CD4-positive, alpha-beta memory T cell (primary cell): ENCODE results near the gene TMEM259. TPM values are rescaled to one million over a fixed set of nuclear protein-coding genes. Genes with fewer than 3 reads are reported as not detected.

ENCODE experiments used
- CTCF ChIA-PET: fragments of 350-600 bp; sonication (Branson Sonifier 250); formaldehyde crosslinking; loops from one replicate; lab custom pipeline; 2021; ENCODE audit warnings: inconsistent platforms; ENCODE audit not compliant: partially characterized antibody; lab: Charles Lee
- POLR2A ChIA-PET: fragments of 350-600 bp; sonication (Branson Sonifier 250); formaldehyde crosslinking; loops from one replicate; lab custom pipeline; 2021; ENCODE audit not compliant: partially characterized antibody; lab: Charles Lee
- DNase-seq, 5 donors: peaks; one replicate each; pipeline versions ENCODE4 v3.0.0 to v3.0.0-alpha.2; 2020 to 2022; ENCODE audit warnings: mixed read lengths in 1 of 5
- H3K27ac ChIP-seq: one replicate; pipeline ENCODE4 v1.7.0; 2013; ENCODE audit warnings: low read depth, low read length
- H3K27me3 ChIP-seq: 2 replicates; pipeline ENCODE4 v1.7.0; 2013; ENCODE audit warnings: mild to moderate bottlenecking, low read length, moderate library complexity; ENCODE audit not compliant: insufficient read depth
- H3K36me3 ChIP-seq: 2 replicates; pipeline ENCODE4 v1.7.0; 2013; ENCODE audit warnings: mild to moderate bottlenecking, low read length, moderate library complexity; ENCODE audit not compliant: insufficient read depth
- H3K4me1 ChIP-seq: 2 replicates; pipeline ENCODE4 v1.7.0; 2013; ENCODE audit warnings: mild to moderate bottlenecking, low read length, moderate library complexity; ENCODE audit not compliant: insufficient read depth
- H3K4me3 ChIP-seq, 2 donors: one replicate each; pipeline ENCODE4 v1.7.0; 2013; ENCODE audit warnings: low read length in 2 of 2, mild to moderate bottlenecking in 1 of 2
- H3K9me3 ChIP-seq, 2 donors: one replicate each; pipeline ENCODE4 v1.7.0; 2013; ENCODE audit warnings: low read length in 2 of 2, control low read depth in 1 of 2; ENCODE audit not compliant: control insufficient read depth in 1 of 2
- H3K27ac Mint-ChIP-seq, 7 donors: one replicate each; pipeline ENCODE4 v1.8.0; 2020 to 2021; ENCODE audit warnings: mixed read lengths in 7 of 7, mild to moderate bottlenecking in 6 of 7, inconsistent platforms in 3 of 7, moderate library complexity in 3 of 7
- H3K27me3 Mint-ChIP-seq, 2 donors: one replicate each; pipeline ENCODE4 v1.8.0; 2020 to 2021; ENCODE audit warnings: mixed read lengths in 2 of 2
- H3K36me3 Mint-ChIP-seq, 2 donors: one replicate each; pipeline ENCODE4 v1.8.0; 2020 to 2021; ENCODE audit warnings: mixed read lengths in 2 of 2, inconsistent platforms in 1 of 2, mild to moderate bottlenecking in 1 of 2
- H3K4me1 Mint-ChIP-seq, 4 donors: one replicate each; pipeline ENCODE4 v1.8.0; 2020 to 2021; ENCODE audit warnings: mixed read lengths in 4 of 4, mild to moderate bottlenecking in 1 of 4
- H3K4me3 Mint-ChIP-seq, 8 donors: one replicate each; pipeline ENCODE4 v1.8.0; 2020 to 2021; ENCODE audit warnings: mixed read lengths in 8 of 8, mild to moderate bottlenecking in 7 of 8, moderate library complexity in 6 of 8, inconsistent platforms in 3 of 8
- H3K9me3 Mint-ChIP-seq, 8 donors: one replicate each; pipeline ENCODE4 v1.8.0; 2020 to 2021; ENCODE audit warnings: mixed read lengths in 8 of 8, mild to moderate bottlenecking in 5 of 8, inconsistent platforms in 3 of 8, moderate library complexity in 1 of 8
- intact Hi-C: fragments of 100-400 bp; cut with micrococcal nuclease; formaldehyde crosslinking; loops from one replicate; pipeline ENCODE4 v1.15.1; 2023
- polyA plus RNA-seq, 2 donors: library from polyadenylated mRNA; unstranded; fragments of 300-500 nt; fragmentation: Illumina TruSeq; gene quantifications; one replicate each; pipeline ENCODE4 v1.2.3, GENCODE V29; 2021
- total RNA-seq, 2 experiments: library from RNA; stranded (reverse); gene quantifications; one replicate each; pipeline ENCODE4 v1.2.3, GENCODE V29; 2021

TMEM259 gene
- total and polyA plus RNA-seq, 4 experiments from 2014 or later = 40.5 to 329 (median 196) TPM

GRCh38 chr19:1063030-1063908 lies 42.3 kb upstream of the TMEM259 start:
- Mint-ChIP-seq H3K27ac (peak overlapping the region; percentile 13 to 95 (median 74)), H3K36me3 (peaks cover 0 to 4% of the 10 kb centered on the region in 2 donors), H3K4me3 (peak overlapping the region in 2 of 8 donors; percentile 22 to 48), H3K27me3 (no peaks in the 10 kb centered on the region), H3K9me3 (peaks cover 0 to 2% (median 0%) of the 10 kb centered on the region in 8 donors), H3K4me1 (peaks cover 14 to 43% (median 29%) of the 10 kb centered on the region in 4 donors)
- CTCF ChIA-PET = interaction anchor here (5.7 kb wide), 1 partner anchor 19 kb away, joined by 219 read pairs; no protein-coding TSS in a partner anchor
- H3K36me3 ChIP-seq = peaks cover 6% of the 10 kb centered on the region
- H3K9me3 ChIP-seq = no peaks in the 10 kb centered on the region
- H3K4me3 ChIP-seq = no peak overlapping the region
- POLR2A ChIA-PET = interaction anchor here (32.9 to 57.1 kb wide), 3 partner anchors 0 to 40 kb away, joined by 1029 to 3893 read pairs (median 3893); partner anchors contain the start of genes ABCA7, ARHGAP45, CNN2 and GPX4
- peaks cover 37% of the 10 kb centered on the region for H3K4me1 ChIP-seq
- no peaks in the 10 kb centered on the region for H3K27me3 ChIP-seq
- H3K27ac ChIP-seq = no peak overlapping the region
- peak; percentile 61 to 88 (median 68) for DNase-seq
- intact Hi-C loops = no loop called here

- H3K9me3 ChIP-seq = no peaks in the 10 kb centered on the region
- H3K27ac Mint-ChIP-seq = peak overlapping the region in 5 of 7 donors; percentile 13 to 95 (median 42)
- peaks cover 44% of the 10 kb centered on the region for H3K4me1 ChIP-seq
Measured at GRCh38 chr19:1062387-1063029, 41.6 kb upstream of the TMEM259 start.

DNA sequence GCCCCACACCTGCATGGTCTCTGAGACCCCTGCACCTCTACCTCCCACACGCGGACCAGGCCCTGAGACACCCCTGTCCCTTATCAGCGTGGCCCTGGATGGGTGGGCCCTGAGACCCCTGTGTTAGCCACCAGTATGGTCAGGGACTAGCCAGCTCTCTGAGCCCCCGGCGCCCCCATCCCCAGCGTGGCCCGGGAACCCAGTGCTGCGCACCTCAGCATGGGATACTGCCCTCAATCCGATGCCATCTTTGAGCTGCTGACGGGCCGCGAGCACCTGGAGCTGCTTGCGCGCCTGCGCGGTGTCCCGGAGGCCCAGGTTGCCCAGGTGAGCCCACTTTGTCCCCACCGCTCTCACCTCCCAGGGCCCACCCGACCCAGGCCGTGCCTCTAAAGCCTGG lies 41.1 kb upstream of the TMEM259 start:
- H3K27ac Mint-ChIP-seq = peak overlapping the region in 2 of 7 donors; percentile 31 to 59
- Histone ChIP-seq H3K27me3 (no peaks in the 10 kb centered on the region), H3K36me3 (peaks cover 7% of the 10 kb centered on the region), H3K4me3 (no peak overlapping the region), H3K9me3 (no peaks in the 10 kb centered on the region), H3K4me1 (peaks cover 50% of the 10 kb centered on the region), H3K27ac (no peak overlapping the region)
- DNase-seq = no peak
- peaks cover 5 to 14% of the 10 kb centered on the region in 2 donors for H3K36me3 Mint-ChIP-seq
- intact Hi-C loops = no loop called here
- H3K4me3 Mint-ChIP-seq = no peak overlapping the region
- POLR2A ChIA-PET = interaction anchor here (1.6 to 57.1 kb wide), 4 partner anchors 1 to 39 kb away, joined by 6 to 3893 read pairs (median 2461); partner anchors contain the start of genes ABCA7, ARHGAP45, CNN2 and GPX4
- peaks cover 0 to 2% (median 0%) of the 10 kb centered on the region in 8 donors for H3K9me3 Mint-ChIP-seq
- H3K27me3 Mint-ChIP-seq = no peaks in the 10 kb centered on the region
- CTCF ChIA-PET = no interaction called here
- H3K4me1 Mint-ChIP-seq = peaks cover 26 to 53% (median 40%) of the 10 kb centered on the region in 4 donors

More at GRCh38 chr19:1062387-1063029, 41.6 kb upstream of the TMEM259 start:
- Histone ChIP-seq H3K4me3 (no peak overlapping the region), H3K27ac (no peak overlapping the region), H3K36me3 (peaks cover 7% of the 10 kb centered on the region), H3K27me3 (no peaks in the 10 kb centered on the region)
- CTCF ChIA-PET = no interaction called here
- H3K27me3 Mint-ChIP-seq = no peaks in the 10 kb centered on the region
- DNase-seq = no peak
- peaks cover 0 to 2% (median 0%) of the 10 kb centered on the region in 8 donors for H3K9me3 Mint-ChIP-seq
- H3K36me3 Mint-ChIP-seq = peaks cover 0 to 9% of the 10 kb centered on the region in 2 donors
- H3K4me1 Mint-ChIP-seq = peaks cover 21 to 48% (median 35%) of the 10 kb centered on the region in 4 donors
- H3K4me3 Mint-ChIP-seq = no peak overlapping the region
- POLR2A ChIA-PET = interaction anchor here (32.9 to 57.1 kb wide), 3 partner anchors 1 to 39 kb away, joined by 1029 to 3893 read pairs (median 3893); partner anchors contain the start of genes ABCA7, ARHGAP45, CNN2 and GPX4
- intact Hi-C loops = no loop called here

DNA sequence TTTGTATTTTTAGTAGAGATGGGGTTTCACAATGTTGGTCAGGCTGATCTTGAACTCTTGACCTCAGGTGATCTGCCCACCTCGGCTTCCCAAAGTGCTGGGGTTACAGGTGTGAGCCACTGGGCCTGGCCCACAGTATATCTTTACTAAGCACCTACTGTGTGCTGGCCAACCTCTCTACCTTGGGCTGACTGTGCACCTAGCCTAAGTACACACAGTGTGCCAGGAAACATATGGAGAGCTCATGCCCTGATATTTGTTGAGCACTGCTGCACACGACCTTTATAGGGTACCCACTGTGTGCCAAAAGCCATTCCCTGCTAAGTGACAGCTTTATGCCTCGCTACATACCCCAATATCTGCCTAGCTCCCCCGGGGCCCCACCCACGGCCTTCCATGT lies 39.8 kb upstream of the TMEM259 start:
- ChIA-PET CTCF (no interaction called here), POLR2A (interaction anchor here (0.7 to 57.1 kb wide), 4 partner anchors 17 to 37 kb away, joined by 4 to 3893 read pairs (median 518); partner anchors contain the start of genes ABCA7, ARHGAP45, CNN2 and GPX4)
- Histone ChIP-seq H3K4me1 (peaks cover 42% of the 10 kb centered on the region), H3K27ac (no peak overlapping the region), H3K27me3 (no peaks in the 10 kb centered on the region), H3K9me3 (no peaks in the 10 kb centered on the region), H3K36me3 (peaks cover 10% of the 10 kb centered on the region), H3K4me3 (no peak overlapping the region)
- peaks cover 7 to 23% of the 10 kb centered on the region in 2 donors for H3K36me3 Mint-ChIP-seq
- H3K27ac Mint-ChIP-seq = no peak overlapping the region
- no peak overlapping the region for H3K4me3 Mint-ChIP-seq
- H3K27me3 Mint-ChIP-seq = no peaks in the 10 kb centered on the region
- DNase-seq = no peak
- peaks cover 0 to 4% (median 0%) of the 10 kb centered on the region in 8 donors for H3K9me3 Mint-ChIP-seq
- intact Hi-C loops = no loop called here
- peaks cover 29 to 50% (median 40%) of the 10 kb centered on the region in 4 donors for H3K4me1 Mint-ChIP-seq

DNA sequence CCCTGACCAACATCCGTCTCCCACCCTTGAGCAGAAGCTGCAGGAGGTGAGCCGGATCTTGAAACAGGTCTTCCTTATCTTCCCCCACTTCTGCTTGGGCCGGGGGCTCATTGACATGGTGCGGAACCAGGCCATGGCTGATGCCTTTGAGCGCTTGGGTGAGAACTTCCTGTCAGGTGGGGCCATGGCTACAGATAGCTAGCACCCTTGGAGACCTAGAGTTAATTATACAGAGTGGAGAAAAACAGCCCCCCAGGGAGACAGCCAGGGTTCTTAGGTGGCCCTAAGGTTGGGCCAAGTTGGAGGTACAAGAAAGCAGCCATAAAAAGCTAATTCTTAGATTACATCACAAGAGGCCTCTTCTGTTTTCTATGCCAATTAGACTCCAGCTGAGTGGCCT lies 37.2 kb upstream of the TMEM259 start:
- DNase-seq = no peak
- Histone ChIP-seq H3K4me3 (no peak overlapping the region), H3K9me3 (no peaks in the 10 kb centered on the region), H3K27ac (no peak overlapping the region), H3K4me1 (peaks cover 23% of the 10 kb centered on the region), H3K36me3 (peaks cover 21% of the 10 kb centered on the region), H3K27me3 (no peaks in the 10 kb centered on the region)
- H3K4me3 Mint-ChIP-seq = peak overlapping the region in 5 of 8 donors; percentile 4 to 72 (median 35)
- H3K27me3 Mint-ChIP-seq = no peaks in the 10 kb centered on the region
- peaks cover 15 to 28% (median 24%) of the 10 kb centered on the region in 4 donors for H3K4me1 Mint-ChIP-seq
- H3K36me3 Mint-ChIP-seq = peaks cover 7 to 35% of the 10 kb centered on the region in 2 donors
- ChIA-PET CTCF (interaction anchor here (0.7 to 2.7 kb wide), 15 partner anchors 9 to 136 kb away, joined by 3 to 25 read pairs (median 4); partner anchors contain the start of genes ABCA7 and ARHGAP45), POLR2A (interaction anchor here (0.7 to 57.1 kb wide), 10 partner anchors 10 to 183 kb away, joined by 3 to 3893 read pairs (median 7); partner anchors contain the start of genes ABCA7, ARHGAP45, ATP5F1D and CNN2)
- H3K27ac Mint-ChIP-seq = peak overlapping the region; percentile 22 to 97 (median 77)
- intact Hi-C loops = no loop called here
- peaks cover 0 to 4% (median 0%) of the 10 kb centered on the region in 8 donors for H3K9me3 Mint-ChIP-seq

GRCh38 chr19:1057176-1057855 lies 36.4 kb upstream of the TMEM259 start:
- peak in 4 of 5 donors; percentile 59 to 63 (median 62) for DNase-seq
- peaks cover 7 to 41% of the 10 kb centered on the region in 2 donors for H3K36me3 Mint-ChIP-seq
- H3K4me1 Mint-ChIP-seq = peaks cover 16 to 31% (median 26%) of the 10 kb centered on the region in 4 donors
- peaks cover 23% of the 10 kb centered on the region for H3K4me1 ChIP-seq
- no peaks in the 10 kb centered on the region for H3K27me3 Mint-ChIP-seq
- H3K9me3 Mint-ChIP-seq = peaks cover 0 to 4% (median 0%) of the 10 kb centered on the region in 8 donors
- H3K27ac ChIP-seq = no peak overlapping the region
- peak overlapping the region in 5 of 8 donors; percentile 25 to 74 (median 73) for H3K4me3 Mint-ChIP-seq
- no peaks in the 10 kb centered on the region for H3K27me3 ChIP-seq
- intact Hi-C loops = loop anchor here (1.0 kb wide), 2 partner anchors 31 to 132 kb away; no protein-coding TSS in a partner anchor
- ChIA-PET POLR2A (interaction anchor here (0.7 to 57.1 kb wide), 13 partner anchors 9 to 184 kb away, joined by 3 to 3893 read pairs (median 6); partner anchors contain the start of genes ABCA7, ARHGAP45, ATP5F1D and CNN2), CTCF (interaction anchor here (0.7 to 2.7 kb wide), 15 partner anchors 9 to 136 kb away, joined by 3 to 25 read pairs (median 5); partner anchors contain the start of genes ABCA7 and ARHGAP45)
- no peak overlapping the region for H3K4me3 ChIP-seq
- peak overlapping the region; percentile 72 to 97 (median 91) for H3K27ac Mint-ChIP-seq
- no peaks in the 10 kb centered on the region for H3K9me3 ChIP-seq
- H3K36me3 ChIP-seq = peaks cover 21% of the 10 kb centered on the region
